AG09319 (cell line): Measurements from ENCODE around the gene MRPS33.

Experiments
- DNase-seq: peaks from one replicate; pipeline ENCODE4 v3.0.0-alpha.2; 2010; ENCODE audit warnings: low read depth; ENCODE audit errors: extremely low read depth
- CTCF ChIP-seq: IDR thresholded peaks from 2 replicates; pipeline ENCODE4 v1.5.1; 2011; ENCODE audit warnings: low read depth, mild to moderate bottlenecking, inconsistent platforms, low read length, moderate library complexity

Gene MRPS33

GRCh38 chr7:140983802-140984201 lies 30.9 kb downstream of the MRPS33 start:
- DNase-seq = no peak
- no peak for TF ChIP-seq CTCF

- TF ChIP-seq CTCF = no peak
- DNase-seq = no peak
Measured at GRCh38 chr7:140982508-140982907, 32.2 kb downstream of the MRPS33 start.

- TF ChIP-seq CTCF = no peak
- DNase-seq = no peak
Measured at GRCh38 chr7:140981951-140982350, 32.8 kb downstream of the MRPS33 start.

- DNase-seq = no peak
Measured at GRCh38 chr7:140977741-140978140, 37.0 kb downstream of the MRPS33 start.

DNA sequence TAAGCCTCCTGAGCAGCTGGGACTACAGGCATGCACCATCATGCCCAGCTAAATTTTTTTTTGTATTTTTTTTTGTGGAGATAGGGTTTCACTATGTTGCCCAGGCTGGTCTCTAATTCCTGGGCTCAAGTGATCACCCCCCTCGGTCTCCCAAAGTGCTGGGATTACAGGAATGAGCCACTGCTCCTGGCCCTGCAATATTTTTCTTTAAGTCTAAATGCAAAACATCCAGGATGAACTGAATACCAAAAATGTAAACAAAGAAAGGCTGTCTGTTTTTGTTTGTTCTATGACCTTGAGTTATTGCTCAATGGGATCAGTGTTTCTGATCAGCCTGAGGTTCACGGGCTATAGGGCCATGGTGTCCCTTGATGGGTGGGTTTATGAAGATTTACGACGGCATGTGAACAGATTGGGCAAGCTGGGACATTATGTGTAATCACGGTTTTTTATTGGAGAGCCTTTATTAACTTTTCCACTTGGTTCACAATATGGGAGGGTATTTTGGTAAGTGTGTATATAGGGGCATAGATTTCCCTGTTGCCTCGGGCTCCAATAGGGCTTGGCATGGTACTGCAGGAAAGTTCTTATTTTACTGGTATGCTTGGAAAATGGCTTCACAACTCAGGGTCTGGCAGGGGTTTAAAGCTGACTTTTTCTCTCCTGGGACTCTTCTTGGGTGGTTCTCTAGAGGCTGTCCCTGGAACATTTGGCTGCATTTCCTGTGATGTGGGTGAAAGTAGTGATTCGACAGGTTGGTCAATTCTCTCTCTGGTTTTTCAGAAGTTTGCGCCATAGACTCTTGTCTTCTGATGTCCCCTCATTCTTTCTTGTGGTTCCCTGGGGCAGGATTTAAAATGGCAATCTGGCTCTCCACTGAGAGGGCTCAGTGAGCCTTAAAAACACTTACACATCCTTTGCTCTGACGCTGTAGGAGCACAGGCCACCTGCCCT lies 41.6 kb downstream of the MRPS33 start:
- DNase-seq = no peak
- TF ChIP-seq CTCF = no peak

More at GRCh38 chr7:140977741-140978140, 37.0 kb downstream of the MRPS33 start:
- no peak for TF ChIP-seq CTCF

DNA sequence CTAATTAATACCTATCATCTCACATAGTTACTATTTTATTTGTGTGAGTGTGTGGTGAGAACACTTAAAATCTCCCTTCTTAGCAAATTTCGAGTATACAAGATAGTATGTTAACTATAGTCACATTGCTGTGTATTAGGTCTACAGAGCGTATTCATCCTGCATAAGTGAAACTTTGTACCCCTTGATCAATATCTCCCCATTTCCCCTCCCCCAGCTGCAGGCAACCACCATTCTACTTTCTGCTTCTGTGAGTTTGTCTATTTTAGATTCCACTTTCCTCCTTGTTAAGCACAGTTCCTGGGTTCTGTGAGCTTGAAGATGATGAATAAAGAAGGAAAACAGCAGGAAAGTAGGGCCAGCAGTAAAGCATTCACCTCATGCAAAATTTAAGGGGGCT lies 42.4 kb downstream of the MRPS33 start:
- no peak for DNase-seq
- no peak for TF ChIP-seq CTCF

- DNase-seq = no peak
- TF ChIP-seq CTCF = no peak
Measured at GRCh38 chr7:140967438-140967837, 47.3 kb downstream of the MRPS33 start.
